ENCODE data around the gene POU6F2. TPM values are rescaled to one million over a fixed set of nuclear protein-coding genes. Genes with fewer than 3 reads are reported as not detected.

The POU6F2 gene
- total RNA-seq, 4 donors from 2014 or later: 0.91 TPM; not detected in 3

DNA sequence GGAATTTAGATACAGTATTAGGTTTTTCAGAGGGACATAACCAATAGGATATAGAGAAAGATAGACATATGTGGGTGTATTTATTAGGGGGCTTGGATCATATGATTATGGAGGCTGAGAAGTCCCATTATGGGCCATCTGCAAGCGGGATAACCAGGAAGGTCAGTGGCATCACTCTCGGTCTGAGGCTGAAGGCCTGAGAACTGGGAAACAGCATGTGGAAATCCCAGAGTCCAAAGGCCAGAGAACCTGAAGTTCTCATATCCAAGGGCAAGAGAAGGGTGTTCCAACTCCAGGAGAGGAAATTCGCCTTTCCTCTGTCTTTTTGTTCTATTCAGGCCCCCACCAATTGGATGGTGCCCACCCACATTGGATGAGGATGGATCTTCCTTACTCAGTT, 180.7 kb downstream of the POU6F2 start:
- intact Hi-C loops (cut with DNase I; ENCODE audit: low total_unique reads): no loop called here
- Histone ChIP-seq H3K9me3 (no peaks in the 10 kb centered on the region), H3K4me3 (no peak overlapping the region), H3K27me3 (no peaks in the 10 kb centered on the region), H3K27ac (no peak overlapping the region), H3K36me3 (no peaks in the 10 kb centered on the region), H3K4me1 (no peaks in the 10 kb centered on the region)
- no peak for DNase-seq
- TF ChIP-seq POLR2A (IDR thresholded peaks at IDR 0.05): no peak
- TF ChIP-seq, protein P1, sequence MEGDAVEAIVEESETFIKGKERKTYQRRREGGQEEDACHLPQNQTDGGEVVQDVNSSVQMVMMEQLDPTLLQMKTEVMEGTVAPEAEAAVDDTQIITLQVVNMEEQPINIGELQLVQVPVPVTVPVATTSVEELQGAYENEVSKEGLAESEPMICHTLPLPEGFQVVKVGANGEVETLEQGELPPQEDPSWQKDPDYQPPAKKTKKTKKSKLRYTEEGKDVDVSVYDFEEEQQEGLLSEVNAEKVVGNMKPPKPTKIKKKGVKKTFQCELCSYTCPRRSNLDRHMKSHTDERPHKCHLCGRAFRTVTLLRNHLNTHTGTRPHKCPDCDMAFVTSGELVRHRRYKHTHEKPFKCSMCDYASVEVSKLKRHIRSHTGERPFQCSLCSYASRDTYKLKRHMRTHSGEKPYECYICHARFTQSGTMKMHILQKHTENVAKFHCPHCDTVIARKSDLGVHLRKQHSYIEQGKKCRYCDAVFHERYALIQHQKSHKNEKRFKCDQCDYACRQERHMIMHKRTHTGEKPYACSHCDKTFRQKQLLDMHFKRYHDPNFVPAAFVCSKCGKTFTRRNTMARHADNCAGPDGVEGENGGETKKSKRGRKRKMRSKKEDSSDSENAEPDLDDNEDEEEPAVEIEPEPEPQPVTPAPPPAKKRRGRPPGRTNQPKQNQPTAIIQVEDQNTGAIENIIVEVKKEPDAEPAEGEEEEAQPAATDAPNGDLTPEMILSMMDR (IDR thresholded peaks at IDR 0.05): no peak

DNA sequence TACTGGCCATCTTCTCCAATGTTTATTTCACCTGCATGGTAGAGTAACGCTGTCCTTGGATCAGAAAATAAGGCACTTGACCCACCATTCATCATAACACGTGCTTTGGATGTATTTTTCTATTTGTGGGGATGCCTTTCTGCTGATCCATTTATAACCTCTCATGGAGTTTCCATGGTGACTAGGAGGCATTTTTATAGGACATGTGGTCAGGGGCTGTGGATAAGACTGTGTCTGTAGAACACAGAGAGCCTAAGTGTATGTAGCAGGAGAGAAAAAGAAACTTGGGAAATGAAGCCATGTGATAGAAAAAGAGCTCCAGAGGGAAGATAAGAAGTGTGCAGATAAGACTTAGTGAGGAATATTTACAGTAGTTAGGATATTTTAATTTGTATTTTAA, 184.2 kb downstream of the POU6F2 start:
- no peaks in the 10 kb centered on the region for H3K27me3 ChIP-seq
- no peaks in the 10 kb centered on the region for H3K4me1 ChIP-seq
- TF ChIP-seq, protein P1 (IDR thresholded peaks at IDR 0.05): no peak
- no peak for TF ChIP-seq POLR2A (IDR thresholded peaks at IDR 0.05)
- no peak overlapping the region for H3K4me3 ChIP-seq
- intact Hi-C loops (cut with DNase I; ENCODE audit: low total_unique reads): no loop called here
- H3K36me3 ChIP-seq: no peaks in the 10 kb centered on the region
- H3K27ac ChIP-seq: no peak overlapping the region
- no peaks in the 10 kb centered on the region for H3K9me3 ChIP-seq
- DNase-seq: no peak

DNA sequence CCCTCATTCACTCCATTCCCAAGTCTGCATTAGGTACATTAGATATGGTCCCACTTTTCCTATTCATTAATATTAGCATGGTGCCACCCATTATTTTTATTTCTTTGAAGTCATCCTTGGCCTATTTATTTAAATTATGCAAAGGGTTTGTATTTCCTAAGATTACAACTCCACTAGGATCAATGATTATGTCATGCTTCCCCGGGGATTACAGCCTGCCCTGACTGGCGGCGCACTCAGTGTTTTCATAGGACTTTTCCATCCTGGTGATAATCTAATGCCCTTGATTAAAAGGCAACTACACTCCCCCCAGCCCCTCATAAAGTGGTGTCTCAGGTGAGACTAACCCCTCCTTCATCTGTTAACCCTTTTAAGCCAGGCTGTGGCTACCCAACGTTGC, 187.2 kb downstream of the POU6F2 start:
- no peaks in the 10 kb centered on the region for H3K36me3 ChIP-seq
- H3K4me3 ChIP-seq: no peak overlapping the region
- H3K27me3 ChIP-seq: no peaks in the 10 kb centered on the region
- intact Hi-C loops (cut with DNase I; ENCODE audit: low total_unique reads): no loop called here
- DNase-seq: no peak
- H3K27ac ChIP-seq: no peak overlapping the region
- TF ChIP-seq POLR2A (IDR thresholded peaks at IDR 0.05): no peak
- TF ChIP-seq, protein P1 (IDR thresholded peaks at IDR 0.05): no peak
- H3K9me3 ChIP-seq: no peaks in the 10 kb centered on the region
- H3K4me1 ChIP-seq: no peaks in the 10 kb centered on the region

DNA sequence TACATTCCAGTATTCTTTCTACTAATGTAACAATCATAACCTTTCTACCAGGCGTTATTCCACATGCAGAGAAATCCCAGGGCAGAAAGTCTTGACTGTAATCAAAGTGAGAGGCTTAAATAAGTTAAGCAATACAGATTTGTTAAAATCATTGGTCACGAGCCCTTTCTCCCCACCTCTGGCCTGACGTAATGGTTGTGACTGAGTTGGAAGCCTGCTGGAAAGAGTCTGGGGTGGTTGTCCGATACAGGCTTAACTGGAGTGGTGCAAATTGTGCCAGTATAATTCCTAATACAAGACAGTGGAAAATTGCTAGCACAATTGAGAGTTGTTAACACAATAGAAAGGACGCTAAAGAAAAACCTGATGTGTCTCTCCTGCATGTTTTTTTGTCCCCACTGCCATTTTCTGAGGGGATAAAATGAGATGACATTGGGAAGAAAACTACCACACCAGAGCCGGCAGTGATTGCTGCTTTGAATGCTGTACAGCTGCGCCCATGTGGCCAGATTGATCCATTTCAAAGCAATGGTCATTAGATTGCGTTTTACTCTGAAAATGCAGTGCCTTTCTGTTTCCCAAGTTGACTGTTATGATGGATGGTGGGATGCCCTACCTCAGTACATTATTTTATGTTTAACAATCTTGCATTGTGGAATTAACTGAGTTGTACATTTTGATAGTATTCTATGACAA, 190.8 kb downstream of the POU6F2 start:
- H3K9me3 ChIP-seq: no peaks in the 10 kb centered on the region
- no peaks in the 10 kb centered on the region for H3K27me3 ChIP-seq
- no peak overlapping the region for H3K27ac ChIP-seq
- H3K4me3 ChIP-seq: no peak overlapping the region
- no peaks in the 10 kb centered on the region for H3K4me1 ChIP-seq
- H3K36me3 ChIP-seq: no peaks in the 10 kb centered on the region
- TF ChIP-seq POLR2A (IDR thresholded peaks at IDR 0.05): no peak
- TF ChIP-seq, protein P1 (IDR thresholded peaks at IDR 0.05): no peak
- DNase-seq: no peak
- intact Hi-C loops (cut with DNase I; ENCODE audit: low total_unique reads): no loop called here

DNA sequence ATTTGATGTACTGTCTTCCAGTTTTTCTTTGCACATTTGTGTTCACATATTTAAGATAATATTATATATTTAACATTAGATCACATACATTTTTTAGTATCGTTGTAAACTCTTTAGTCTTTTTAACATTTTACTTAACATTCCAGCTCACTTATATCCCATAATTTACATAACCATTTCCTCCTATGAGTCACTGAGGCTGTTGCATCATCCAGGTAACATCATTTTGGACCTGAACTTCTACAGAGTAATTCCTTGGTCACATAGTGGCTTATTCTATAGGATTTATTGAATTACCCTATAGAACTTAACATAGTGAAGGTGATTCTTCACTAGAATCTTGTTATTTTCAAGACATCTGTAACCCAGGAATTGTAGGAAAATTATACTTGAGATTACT, 194.4 kb downstream of the POU6F2 start:
- no peak overlapping the region for H3K27ac ChIP-seq
- H3K36me3 ChIP-seq: no peaks in the 10 kb centered on the region
- no peaks in the 10 kb centered on the region for H3K4me1 ChIP-seq
- H3K9me3 ChIP-seq: no peaks in the 10 kb centered on the region
- intact Hi-C loops (cut with DNase I; ENCODE audit: low total_unique reads): no loop called here
- DNase-seq: no peak
- no peak for TF ChIP-seq POLR2A (IDR thresholded peaks at IDR 0.05)
- TF ChIP-seq, protein P1 (IDR thresholded peaks at IDR 0.05): no peak
- no peak overlapping the region for H3K4me3 ChIP-seq
- H3K27me3 ChIP-seq: no peaks in the 10 kb centered on the region
